Keratinocyte (primary cell): ENCODE results near the gene RNPS1. TPM values are rescaled to one million over a fixed set of nuclear protein-coding genes. Genes with fewer than 3 reads are reported as not detected.

Experiments
- DNase-seq: peaks from one replicate; pipeline ENCODE4 v3.0.0-alpha.2; 2011; ENCODE audit warnings: low read depth, missing footprints, low spot score
- FAIRE-seq: peaks from 2 replicates; lab custom pipeline; 2011; peaks lifted over from hg19 to GRCh38; lab: Jason Lieb, UNC
- H2AFZ ChIP-seq: 2 replicates; pipeline ENCODE4 v1.6.0; 2012; ENCODE audit warnings: low read length, control low read depth, inconsistent platforms; ENCODE audit not compliant: control insufficient read depth
- H3K27ac ChIP-seq: 2 replicates; pipeline ENCODE4 v1.5.1; 2011; ENCODE audit warnings: low read length; ENCODE audit not compliant: control insufficient read depth, insufficient read depth
- H3K27me3 ChIP-seq: 3 replicates; pipeline ENCODE4 v1.6.0; 2011; ENCODE audit warnings: low read length; ENCODE audit not compliant: control insufficient read depth, insufficient read depth; ENCODE audit errors: extremely low read depth
- H3K36me3 ChIP-seq, 2 experiments: 2 replicates in 1 of 2; 3 replicates in 1 of 2; pipeline ENCODE4 v1.5.1; 2011; ENCODE audit warnings: low read length in 2 of 2, mild to moderate bottlenecking in 1 of 2; ENCODE audit not compliant: control insufficient read depth in 2 of 2, insufficient read depth in 2 of 2; ENCODE audit errors: extremely low read depth in 1 of 2
- H3K4me1 ChIP-seq: 3 replicates; pipeline ENCODE4 v1.5.1; 2011; ENCODE audit warnings: low read length; ENCODE audit not compliant: control insufficient read depth, insufficient read depth; ENCODE audit errors: extremely low read depth
- H3K4me2 ChIP-seq: 3 replicates; pipeline ENCODE4 v1.6.0; 2011; ENCODE audit warnings: low read depth, low read length; ENCODE audit not compliant: control insufficient read depth, insufficient read depth; ENCODE audit errors: extremely low read depth
- H3K4me3 ChIP-seq, 3 experiments: fragments of 200-600 bp in 1 of 3; sonication (generic) in 1 of 3; 2 replicates in 2 of 3; 3 replicates in 1 of 3; pipeline ENCODE4 v1.5.1; 2011 to 2016; ENCODE audit warnings: low read length in 3 of 3, mild to moderate bottlenecking in 3 of 3, control low read depth in 2 of 3, inconsistent platforms in 1 of 3, low read depth in 1 of 3, mixed read lengths in 1 of 3, mixed run types in 1 of 3, moderate library complexity in 1 of 3; ENCODE audit not compliant: control insufficient read depth in 2 of 3, insufficient read depth in 2 of 3; ENCODE audit errors: extremely low read depth in 1 of 3
- H3K79me2 ChIP-seq: 2 replicates; pipeline ENCODE4 v1.6.0; 2012; ENCODE audit warnings: low read length; ENCODE audit not compliant: control insufficient read depth, insufficient read depth
- H3K9ac ChIP-seq: 3 replicates; pipeline ENCODE4 v1.6.0; 2011; ENCODE audit warnings: low read length; ENCODE audit not compliant: control insufficient read depth, insufficient read depth; ENCODE audit errors: extremely low read depth
- H3K9me1 ChIP-seq: 3 replicates; pipeline ENCODE4 v1.6.0; 2011; ENCODE audit warnings: low read length; ENCODE audit not compliant: control insufficient read depth, insufficient read depth; ENCODE audit errors: extremely low read depth
- H3K9me3 ChIP-seq: 2 replicates; pipeline ENCODE4 v1.5.1; 2012; ENCODE audit warnings: low read depth, low read length; ENCODE audit not compliant: control insufficient read depth
- H4K20me1 ChIP-seq: 3 replicates; pipeline ENCODE4 v1.6.0; 2011; ENCODE audit warnings: low read length; ENCODE audit not compliant: control insufficient read depth, insufficient read depth; ENCODE audit errors: extremely low read depth
- CTCF ChIP-seq, 3 experiments: IDR thresholded peaks in 1 of 3; conservative IDR thresholded peaks in 1 of 3; optimal IDR thresholded peaks in 1 of 3; 2 replicates in 2 of 3; 3 replicates in 1 of 3; pipeline versions ENCODE3 to v1.5.1; 2011; ENCODE audit warnings: low read length in 3 of 3, mild to moderate bottlenecking in 3 of 3, moderate library complexity in 2 of 3, control low read depth in 1 of 3, inconsistent platforms in 1 of 3; ENCODE audit not compliant: insufficient read depth in 2 of 3; ENCODE audit errors: extremely low read depth in 1 of 3
- EZH2 ChIP-seq: IDR thresholded peaks from one replicate; pipeline ENCODE4 v1.6.1; 2012; ENCODE audit warnings: inconsistent platforms, mild to moderate bottlenecking, low read length, moderate library complexity
- dilution Hi-C: fragments of 300-500 bp; cut with MboI; formaldehyde crosslinking; loops from one replicate; pipeline ENCODE4 v1.7.0; 2020; ENCODE audit warnings: low sequenced_read_pairs; ENCODE audit not compliant: extremely low pct_ligation_motif_present
- polyA plus RNA-seq, 5 experiments: library from polyadenylated mRNA; depleted of rRNA in 3 of 5; stranded (reverse) in 3 of 5; stranded (forward) in 1 of 5; unstranded in 1 of 5; fragments of >200 nt; gene quantifications; 1 replicate in 1 of 5; 2 replicates in 3 of 5; 3 replicates in 1 of 5; pipeline versions ENCODE4 v1.2.1 to v1.2.3, GENCODE V29; 2011 to 2012; ENCODE audit warnings: missing spikeins in 2 of 5, low read depth in 1 of 5, low replicate concordance in 1 of 5

RNPS1 gene
- polyA plus RNA-seq, 1 donor (not counting 4 experiments of a cell fraction or from before 2014, with no cell fraction given): 89.4 TPM

- H3K9me3 ChIP-seq: no peaks in the 10 kb centered on the region
- dilution Hi-C loops: no loop called here
- no peak overlapping the region for H3K4me3 ChIP-seq
- no peak overlapping the region for H3K4me2 ChIP-seq
- no peak for DNase-seq
- no peak overlapping the region for H3K9ac ChIP-seq
- H3K27me3 ChIP-seq: no peaks in the 10 kb centered on the region
- TF ChIP-seq CTCF (optimal IDR thresholded peaks at IDR 0.05 in 1 of 3, IDR thresholded peaks at IDR 0.05 in 1 of 3, conservative IDR thresholded peaks at IDR 0.05 in 1 of 3; ENCODE audit: extremely low read depth in 1 of 3, insufficient read depth in 2 of 3, low read length in 3 of 3) (no peak), EZH2 (no peak)
- H3K9me1 ChIP-seq: no peaks in the 10 kb centered on the region
- H3K79me2 ChIP-seq: peaks cover 10% of the 10 kb centered on the region
- H3K36me3 ChIP-seq: peaks cover 12 to 24% of the 10 kb centered on the region in 2 experiments
- H4K20me1 ChIP-seq: no peaks in the 10 kb centered on the region
- H3K27ac ChIP-seq: no peak overlapping the region
- H3K4me1 ChIP-seq: peaks cover 17% of the 10 kb centered on the region
- H2AFZ ChIP-seq: no peak overlapping the region
- no peak for FAIRE-seq
Observed at GRCh38 chr16:2207872-2208271, 60.1 kb downstream of the RNPS1 start.

DNA sequence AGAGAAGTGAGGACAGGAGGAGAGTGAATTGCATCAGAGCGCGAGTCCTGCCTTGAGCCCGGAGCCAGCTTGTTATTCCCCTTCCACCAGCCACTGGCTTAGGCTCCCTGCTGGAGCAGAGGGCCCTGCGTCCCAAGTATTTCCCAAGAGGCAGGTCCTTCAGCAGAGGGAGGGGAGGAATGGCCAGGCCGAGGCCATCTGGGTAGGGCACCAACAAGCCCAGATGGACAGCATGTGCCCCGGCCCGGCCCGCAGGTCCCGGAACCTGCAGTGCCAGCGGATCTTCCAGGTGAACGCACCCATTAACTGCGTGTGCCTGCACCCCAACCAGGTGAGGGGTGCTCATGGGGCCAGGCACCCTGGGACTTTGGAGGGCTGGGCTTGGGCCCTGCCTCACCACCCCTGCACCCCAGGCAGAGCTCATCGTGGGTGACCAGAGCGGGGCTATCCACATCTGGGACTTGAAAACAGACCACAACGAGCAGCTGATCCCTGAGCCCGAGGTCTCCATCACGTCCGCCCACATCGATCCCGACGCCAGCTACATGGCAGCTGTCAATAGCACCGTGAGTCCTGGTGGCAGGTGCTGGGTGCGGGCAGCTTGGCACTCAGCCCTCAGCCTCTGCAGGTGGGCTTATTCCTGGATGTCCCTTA, 61.0 kb downstream of the RNPS1 start:
- Histone ChIP-seq H3K9me1 (no peaks in the 10 kb centered on the region), H3K27ac (no peak overlapping the region), H3K9me3 (no peaks in the 10 kb centered on the region), H2AFZ (no peak overlapping the region), H3K4me1 (peaks cover 9% of the 10 kb centered on the region), H3K36me3 (peaks cover 12 to 15% of the 10 kb centered on the region in 2 experiments), H3K79me2 (peaks cover 9% of the 10 kb centered on the region), H3K27me3 (no peaks in the 10 kb centered on the region), H3K9ac (no peak overlapping the region), H4K20me1 (no peaks in the 10 kb centered on the region), H3K4me3 (no peak overlapping the region), H3K4me2 (no peak overlapping the region)
- no peak for DNase-seq
- no peak for FAIRE-seq
- dilution Hi-C loops: no loop called here
- no peak for TF ChIP-seq EZH2
- no peak for TF ChIP-seq CTCF (optimal IDR thresholded peaks at IDR 0.05 in 1 of 3, IDR thresholded peaks at IDR 0.05 in 1 of 3, conservative IDR thresholded peaks at IDR 0.05 in 1 of 3; ENCODE audit: extremely low read depth in 1 of 3, insufficient read depth in 2 of 3, low read length in 3 of 3)
